Measurements from ENCODE around the gene TMSB4Y. TPM values are rescaled to one million over a fixed set of nuclear protein-coding genes. Genes with fewer than 3 reads are reported as not detected.

The TMSB4Y gene
- total RNA-seq: 1 to 10 TPM; 2.2 TPM

DNA sequence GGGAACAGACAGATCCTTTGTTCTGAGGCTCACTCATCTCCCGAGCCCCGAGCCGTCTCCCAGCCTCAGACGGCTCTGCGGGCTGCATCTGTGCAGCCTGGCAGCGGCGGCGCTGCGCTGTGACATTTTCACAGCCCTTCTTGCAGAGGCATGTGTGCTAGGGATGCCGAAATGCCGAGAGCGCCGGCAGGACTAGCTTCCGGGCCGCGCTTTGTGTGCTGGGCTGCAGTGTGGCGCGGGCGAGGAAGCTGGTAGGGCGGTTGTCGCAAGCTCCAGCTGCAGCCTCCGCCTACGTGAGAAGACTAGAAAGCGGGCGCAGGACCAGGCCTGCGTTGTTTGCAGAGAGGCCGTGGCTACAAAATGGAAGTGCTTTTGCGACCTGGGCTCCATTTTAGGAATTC lies at the start of gene TMSB4Y:
Gene TMSB4Y (plus strand): TSS at position 332 of the 401 bp plus-strand sequence.
- Mint-ChIP-seq H3K27ac (peak within 1 kb of the TSS; percentile 93), H3K4me3 (peak within 1 kb of the TSS; percentile 79), H3K4me1 (peaks cover 7% of the 10 kb centered on the region), H3K36me3 (no peaks in the 10 kb centered on the region), H3K27me3 (no peaks in the 10 kb centered on the region), H3K9me3 (no peaks in the 10 kb centered on the region)
- peak; percentile 80 for DNase-seq

- no peak for DNase-seq
- Mint-ChIP-seq H3K27me3 (no peaks in the 10 kb centered on the region), H3K27ac (no peak overlapping the region), H3K36me3 (no peaks in the 10 kb centered on the region), H3K4me3 (no peak overlapping the region), H3K4me1 (no peaks in the 10 kb centered on the region), H3K9me3 (no peaks in the 10 kb centered on the region)
These were observed 39.5 kb upstream of the TMSB4Y start for GRCh38 chrY:13664162-13664561.

GRCh38 chrY:13671122-13671521 lies 32.6 kb upstream of the TMSB4Y start:
- no peak for DNase-seq
- Mint-ChIP-seq H3K27me3 (no peaks in the 10 kb centered on the region), H3K27ac (no peak overlapping the region), H3K4me1 (no peaks in the 10 kb centered on the region), H3K9me3 (peaks cover 16% of the 10 kb centered on the region), H3K36me3 (peaks cover 2% of the 10 kb centered on the region), H3K4me3 (no peak overlapping the region)

DNA sequence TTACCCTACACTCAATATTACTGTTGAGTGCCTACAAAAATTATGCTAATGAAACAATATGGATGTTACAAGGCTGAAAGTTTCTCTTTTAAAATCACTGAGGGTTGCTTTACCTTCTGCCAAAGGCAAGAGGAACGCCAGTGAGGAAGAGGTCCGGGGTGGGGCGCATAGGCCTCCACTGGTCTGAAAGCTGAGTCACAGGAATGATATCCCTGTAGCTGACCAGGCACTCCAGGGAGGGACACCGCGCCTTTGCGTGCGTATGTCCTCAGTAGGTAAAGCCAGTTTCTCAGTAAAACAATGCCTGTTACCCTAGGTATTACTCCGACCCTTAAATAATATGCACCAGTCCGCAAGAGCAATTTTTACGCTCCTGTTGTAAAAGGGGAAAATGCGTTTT lies 1.4 kb upstream of the TMSB4Y start:
- H3K27me3 Mint-ChIP-seq: no peaks in the 10 kb centered on the region
- H3K36me3 Mint-ChIP-seq: no peaks in the 10 kb centered on the region
- peaks cover 7% of the 10 kb centered on the region for H3K4me1 Mint-ChIP-seq
- no peak overlapping the region for H3K4me3 Mint-ChIP-seq
- DNase-seq: no peak
- no peak overlapping the region for H3K27ac Mint-ChIP-seq
- no peaks in the 10 kb centered on the region for H3K9me3 Mint-ChIP-seq

GRCh38 chrY:13704121-13704930 lies 627 bp downstream of the TMSB4Y start:
- no peaks in the 10 kb centered on the region for H3K27me3 Mint-ChIP-seq
- H3K9me3 Mint-ChIP-seq: no peaks in the 10 kb centered on the region
- peaks cover under 1% of the 10 kb centered on the region for H3K36me3 Mint-ChIP-seq
- DNase-seq: peak; percentile 6
- peak overlapping the region; percentile 79 for H3K4me3 Mint-ChIP-seq
- peaks cover 10% of the 10 kb centered on the region for H3K4me1 Mint-ChIP-seq
- peak overlapping the region; percentile 93 for H3K27ac Mint-ChIP-seq

- Mint-ChIP-seq H3K4me1 (peaks cover 10% of the 10 kb centered on the region), H3K27ac (peak overlapping the region; percentile 39)
- DNase-seq: no peak
These were observed 1.5 kb downstream of the TMSB4Y start for GRCh38 chrY:13705197-13705596.

GRCh38 chrY:13708038-13708437 lies 4.3 kb downstream of the TMSB4Y start:
- Mint-ChIP-seq H3K9me3 (no peaks in the 10 kb centered on the region), H3K27ac (no peak overlapping the region), H3K27me3 (no peaks in the 10 kb centered on the region), H3K4me3 (no peak overlapping the region), H3K36me3 (peaks cover 3% of the 10 kb centered on the region), H3K4me1 (peaks cover 10% of the 10 kb centered on the region)
- no peak for DNase-seq

More at GRCh38 chrY:13705197-13705596, 1.5 kb downstream of the TMSB4Y start:
- Mint-ChIP-seq H3K4me3 (peak overlapping the region; percentile 79), H3K9me3 (no peaks in the 10 kb centered on the region), H3K36me3 (peaks cover 3% of the 10 kb centered on the region), H3K27me3 (no peaks in the 10 kb centered on the region)

GRCh38 chrY:13718996-13719395 lies 15.3 kb downstream of the TMSB4Y start:
- Mint-ChIP-seq H3K36me3 (peaks cover 6% of the 10 kb centered on the region), H3K27ac (no peak overlapping the region), H3K4me3 (no peak overlapping the region), H3K9me3 (peaks cover 4% of the 10 kb centered on the region), H3K4me1 (no peaks in the 10 kb centered on the region), H3K27me3 (no peaks in the 10 kb centered on the region)
- DNase-seq: no peak

DNA sequence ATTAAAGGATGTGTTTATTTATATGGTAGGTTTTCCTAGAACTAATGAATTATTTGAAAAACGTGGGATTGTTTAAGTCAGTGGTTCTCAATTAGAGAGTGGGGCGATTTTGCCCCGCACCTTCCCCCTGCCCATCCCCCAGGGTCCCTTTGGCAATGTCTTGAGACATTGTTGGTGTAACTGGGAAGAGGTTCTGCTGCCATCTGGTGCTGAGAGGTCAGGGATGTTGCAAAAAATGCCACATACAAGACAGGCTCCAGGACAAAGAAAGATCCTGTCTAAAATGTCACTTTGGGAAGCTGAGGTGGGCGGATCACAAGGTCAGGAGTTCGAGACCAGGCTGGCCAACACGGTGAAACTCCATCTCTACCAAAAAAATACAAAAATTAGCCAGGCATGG lies 25.8 kb downstream of the TMSB4Y start:
- Mint-ChIP-seq H3K27me3 (no peaks in the 10 kb centered on the region), H3K9me3 (peaks cover 3% of the 10 kb centered on the region), H3K36me3 (peaks cover 2% of the 10 kb centered on the region), H3K4me3 (no peak overlapping the region), H3K27ac (no peak overlapping the region), H3K4me1 (no peaks in the 10 kb centered on the region)
- no peak for DNase-seq

DNA sequence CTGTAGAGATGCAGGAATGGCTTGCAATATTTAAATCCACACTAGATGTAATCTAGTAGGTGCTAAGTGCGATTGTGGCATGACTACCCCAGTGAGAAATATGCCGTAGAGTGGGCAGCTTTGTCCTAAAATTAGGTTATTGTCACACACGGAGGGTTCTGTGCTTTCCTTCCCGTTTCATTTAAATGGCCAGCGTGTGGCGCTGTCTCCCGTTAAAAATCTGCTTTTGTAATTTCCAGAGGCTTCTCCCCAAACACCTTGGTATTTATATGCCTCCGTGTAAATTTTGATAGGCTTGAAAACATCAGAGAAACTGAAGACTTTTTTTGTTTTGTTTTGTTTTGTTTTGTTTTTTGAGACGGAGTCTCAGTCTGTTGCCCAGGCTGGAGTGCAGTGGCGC lies 34.9 kb downstream of the TMSB4Y start:
- Mint-ChIP-seq H3K4me3 (no peak overlapping the region), H3K4me1 (no peaks in the 10 kb centered on the region), H3K27ac (no peak overlapping the region), H3K27me3 (no peaks in the 10 kb centered on the region), H3K36me3 (no peaks in the 10 kb centered on the region), H3K9me3 (peaks cover 2% of the 10 kb centered on the region)
- DNase-seq: no peak

- H3K9me3 Mint-ChIP-seq: no peaks in the 10 kb centered on the region
- H3K27me3 Mint-ChIP-seq: no peaks in the 10 kb centered on the region
- peak overlapping the region; percentile 74 for H3K4me3 Mint-ChIP-seq
- DNase-seq: peak; percentile 63
- H3K36me3 Mint-ChIP-seq: no peaks in the 10 kb centered on the region
- H3K4me1 Mint-ChIP-seq: peaks cover 7% of the 10 kb centered on the region
- H3K27ac Mint-ChIP-seq: peak overlapping the region; percentile 55
These were observed 47.8 kb downstream of the TMSB4Y start for GRCh38 chrY:13751289-13752071.

- H3K4me1 Mint-ChIP-seq: peaks cover 7% of the 10 kb centered on the region
- H3K9me3 Mint-ChIP-seq: no peaks in the 10 kb centered on the region
- no peaks in the 10 kb centered on the region for H3K27me3 Mint-ChIP-seq
- H3K27ac Mint-ChIP-seq: no peak overlapping the region
- no peak overlapping the region for H3K4me3 Mint-ChIP-seq
- H3K36me3 Mint-ChIP-seq: no peaks in the 10 kb centered on the region
- DNase-seq: no peak
These were observed 51.0 kb downstream of the TMSB4Y start for GRCh38 chrY:13754661-13755060.

Other genes with a start within 250 kb of the TMSB4Y start
- gene UTY, start 223.9 kb upstream of the TMSB4Y start, total RNA-seq: 10 to 100 TPM; 12.7 to 16.1 TPM